OCI-M2 (cell line): ENCODE data around the gene HMGXB4.

Experiments used
- DNase-seq: peaks from one replicate; lab custom pipeline; 2025; ENCODE audit not compliant: unreplicated experiment; lab: John Stamatoyannopoulos, UW

Gene HMGXB4

DNA sequence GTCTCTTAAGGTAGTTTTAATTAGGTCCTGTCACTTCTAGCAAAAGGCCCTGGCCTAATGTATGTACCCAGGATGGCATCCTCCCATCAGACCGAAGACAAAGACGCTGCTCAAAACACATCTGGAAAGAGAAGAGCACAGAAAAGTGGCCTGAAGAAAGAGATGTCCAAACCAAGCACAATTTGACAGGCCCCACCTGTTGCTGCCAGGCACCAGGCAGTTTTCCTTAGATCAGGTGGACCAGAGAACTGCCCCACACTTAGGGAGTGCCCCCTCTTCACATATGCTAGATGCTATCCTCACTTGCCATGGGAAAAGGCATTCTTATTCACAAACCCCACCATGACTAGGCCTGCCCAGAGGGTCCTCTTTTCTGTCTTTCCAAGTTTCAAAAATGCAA, 3.3 kb upstream of the HMGXB4 start:
- DNase-seq, result no peak

DNA sequence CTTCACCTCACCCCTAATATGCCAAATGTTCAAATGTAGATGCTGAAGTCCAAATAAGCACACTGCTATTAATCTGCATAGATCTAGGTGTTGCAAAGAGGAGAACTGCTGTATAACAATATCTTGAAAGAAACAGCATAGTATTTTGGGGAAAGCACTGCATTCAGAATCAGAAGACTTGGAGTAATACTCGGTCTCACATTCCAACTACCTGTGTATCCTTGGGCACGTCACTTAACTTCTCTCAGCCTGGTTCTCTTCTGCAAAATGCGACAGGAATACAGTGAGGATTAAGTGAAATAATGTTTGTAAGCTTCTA, 332 bp upstream of the HMGXB4 start:
- DNase-seq, result no peak

DNA sequence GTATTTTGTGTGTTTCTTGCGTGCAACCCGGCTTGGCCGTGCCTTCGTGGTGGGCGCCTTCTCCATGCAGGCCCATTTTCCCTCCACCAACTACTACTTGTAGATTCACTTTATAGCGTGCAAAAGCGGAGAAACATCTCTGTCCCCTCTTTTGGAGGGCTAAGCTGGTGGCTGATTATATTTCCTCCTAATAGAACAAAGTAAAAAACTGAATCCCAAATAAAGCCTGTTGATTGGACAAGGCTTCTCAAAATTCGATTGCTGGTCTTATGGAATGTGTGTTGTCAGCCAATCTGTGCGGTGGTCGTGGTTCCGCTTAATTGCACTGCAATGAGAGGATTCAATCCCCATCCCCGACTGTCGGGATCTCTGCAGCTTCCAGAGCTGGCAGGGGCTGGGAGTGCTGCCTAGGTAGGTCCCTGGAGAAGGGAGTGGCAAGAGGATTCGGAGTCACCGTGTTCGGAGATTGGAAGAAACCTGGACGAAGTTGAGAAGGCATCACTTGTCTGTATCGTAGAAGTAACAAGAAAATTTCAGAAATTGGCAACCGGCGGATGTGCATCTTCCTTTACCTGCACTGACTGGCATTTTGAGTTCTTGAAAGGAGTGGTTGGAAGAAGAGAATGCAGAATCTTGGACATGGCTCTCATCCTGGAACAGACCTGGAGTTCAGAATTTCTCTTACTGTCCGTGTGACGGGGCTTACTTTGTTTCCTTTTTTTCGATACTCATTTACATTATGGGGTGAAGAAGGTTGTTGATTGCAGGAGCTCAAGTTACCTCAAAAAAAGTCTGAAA, 1.1 kb downstream of the HMGXB4 start:
- DNase-seq, result no peak

DNA sequence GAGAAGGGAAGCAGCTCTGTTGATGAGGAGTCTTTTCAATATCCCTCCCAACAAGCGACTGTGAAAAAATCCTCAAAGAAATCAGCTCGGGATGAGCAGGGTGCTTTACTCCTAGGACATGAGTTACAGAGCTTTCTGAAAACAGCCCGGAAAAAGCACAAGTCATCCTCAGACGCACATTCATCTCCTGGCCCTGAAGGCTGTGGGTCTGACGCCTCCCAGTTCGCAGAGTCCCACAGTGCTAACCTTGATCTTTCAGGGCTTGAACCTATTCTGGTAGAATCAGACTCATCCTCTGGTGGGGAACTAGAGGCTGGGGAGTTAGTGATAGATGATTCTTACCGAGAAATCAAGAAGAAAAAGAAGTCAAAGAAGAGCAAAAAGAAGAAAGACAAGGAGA, 7.7 kb downstream of the HMGXB4 start:
- DNase-seq, result no peak

DNA sequence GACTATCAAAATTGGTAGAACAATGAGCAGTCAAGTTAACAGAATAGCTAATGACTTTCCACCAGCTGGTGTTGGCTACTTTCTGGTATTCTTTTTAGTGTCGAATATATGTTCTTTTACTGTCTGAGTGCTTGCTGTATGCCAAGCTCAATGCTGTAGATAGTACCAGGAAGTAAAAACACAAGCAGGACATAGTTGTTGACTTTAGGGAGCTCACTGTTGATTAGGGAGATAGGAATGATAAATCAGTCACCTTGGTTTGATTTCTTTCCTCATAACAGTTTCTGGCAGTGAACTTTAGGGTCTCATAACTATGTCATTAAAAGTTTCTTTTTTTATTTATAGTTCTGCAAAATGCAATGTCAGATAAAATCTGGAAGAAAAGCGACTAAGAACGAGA, 9.0 kb downstream of the HMGXB4 start:
- no peak for DNase-seq

DNA sequence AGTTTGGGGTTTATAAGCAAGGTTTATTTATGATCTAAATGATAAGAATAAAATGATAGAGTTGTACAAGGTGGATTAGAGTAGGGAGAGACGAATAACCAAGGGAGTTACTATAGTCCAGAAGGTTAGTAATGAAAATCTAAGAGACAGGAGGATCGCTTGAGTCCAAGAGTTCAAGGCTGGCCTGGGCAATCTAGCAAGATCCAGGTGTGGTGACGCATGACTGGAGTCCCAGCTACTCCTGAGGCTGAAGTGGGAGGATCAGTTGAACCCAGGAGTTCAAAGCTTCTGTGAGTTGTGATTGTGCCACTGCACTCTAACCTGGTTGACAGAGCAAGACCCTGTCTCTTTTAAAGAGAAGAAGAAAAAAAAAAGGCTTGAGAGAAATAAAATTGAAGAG, 12.3 kb downstream of the HMGXB4 start:
- no peak for DNase-seq

DNA sequence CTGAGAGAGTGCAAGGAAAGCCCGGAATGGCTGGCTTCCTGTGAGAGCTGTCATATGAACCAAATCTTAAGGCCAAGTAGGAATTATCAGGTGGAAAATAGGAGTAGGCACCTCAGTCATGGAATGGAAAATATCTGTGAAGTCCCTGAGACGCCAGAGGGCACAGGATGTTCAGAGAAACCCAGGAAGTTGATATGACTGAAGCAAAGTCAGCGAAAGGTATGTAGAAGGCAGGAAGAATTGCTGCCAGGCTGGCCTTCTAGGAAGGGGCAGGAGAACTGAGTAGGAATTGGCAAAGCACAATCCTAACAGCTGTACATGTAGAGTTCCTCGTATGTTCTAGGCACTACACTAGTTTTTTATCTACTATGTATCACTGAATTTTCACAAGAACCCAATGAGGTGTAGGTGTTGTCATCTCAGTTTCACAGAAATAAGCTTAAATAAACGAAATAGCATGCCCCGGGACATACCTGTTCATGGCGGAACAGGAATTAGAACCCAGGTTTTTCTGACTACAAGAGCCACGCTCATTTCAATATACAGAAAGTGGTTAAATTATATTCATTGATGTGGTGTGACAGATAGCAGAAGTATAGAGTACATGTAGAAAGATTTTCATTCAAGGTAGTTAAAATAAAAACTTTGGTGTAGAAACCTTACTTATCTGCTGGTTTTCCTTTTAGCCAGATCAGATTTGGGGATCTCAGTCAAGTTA, 17.0 kb downstream of the HMGXB4 start:
- no peak for DNase-seq

DNA sequence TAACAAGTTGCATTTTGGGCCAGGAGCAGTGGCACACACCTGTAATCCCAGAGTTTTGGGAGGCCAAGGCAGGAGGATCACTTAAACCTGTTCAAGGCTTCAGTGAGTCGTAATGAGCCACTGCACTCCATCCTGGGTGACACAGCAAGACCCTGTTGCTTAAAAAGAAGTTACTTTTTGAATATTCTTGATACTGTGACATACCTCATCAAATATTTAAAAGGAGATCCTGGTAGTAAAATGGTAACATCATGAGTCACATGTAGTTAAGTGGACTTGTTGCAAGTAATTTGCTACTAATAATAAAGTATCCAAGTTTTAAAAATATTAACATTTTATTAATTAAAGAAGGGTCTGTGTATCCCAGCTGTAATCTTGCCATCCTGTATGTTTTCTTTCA, 18.3 kb downstream of the HMGXB4 start:
- no peak for DNase-seq

DNA sequence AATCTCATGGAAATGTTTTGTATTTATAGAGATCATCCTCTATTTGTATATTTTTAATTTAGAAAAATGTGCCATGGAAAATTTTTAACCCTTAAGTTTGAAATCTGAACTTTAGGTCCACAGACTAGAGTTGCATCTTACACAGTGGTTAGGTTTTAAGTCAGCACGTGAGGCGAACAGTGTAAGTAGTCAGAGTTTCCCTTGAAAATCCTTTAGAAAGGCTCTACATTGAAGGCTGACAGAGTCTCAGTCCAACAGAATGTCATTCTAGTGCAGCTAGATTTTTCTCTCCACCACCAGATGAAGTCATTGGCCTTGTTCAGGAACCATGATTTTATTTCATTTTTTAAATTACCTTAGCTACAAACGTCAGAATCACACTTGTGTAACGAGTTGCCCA, 18.7 kb downstream of the HMGXB4 start:
- DNase-seq, result no peak

DNA sequence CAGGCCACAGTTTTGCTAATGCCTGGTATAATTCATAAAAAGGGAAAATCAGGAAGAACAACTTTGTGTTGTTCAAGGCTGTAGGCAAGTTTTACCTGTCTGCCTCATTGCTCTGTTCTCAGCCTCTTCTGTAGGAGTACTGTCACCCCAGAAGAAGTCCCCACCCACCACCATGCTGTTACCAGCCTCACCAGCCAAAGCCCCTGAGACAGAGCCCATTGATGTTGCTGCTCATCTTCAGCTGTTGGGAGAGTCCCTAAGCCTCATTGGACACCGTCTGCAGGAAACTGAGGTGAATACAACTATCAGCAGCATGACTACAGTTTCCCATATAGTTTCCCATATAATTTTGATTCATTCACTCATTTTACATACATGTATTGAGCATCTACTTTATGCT, 30.8 kb downstream of the HMGXB4 start:
- no peak for DNase-seq

DNA sequence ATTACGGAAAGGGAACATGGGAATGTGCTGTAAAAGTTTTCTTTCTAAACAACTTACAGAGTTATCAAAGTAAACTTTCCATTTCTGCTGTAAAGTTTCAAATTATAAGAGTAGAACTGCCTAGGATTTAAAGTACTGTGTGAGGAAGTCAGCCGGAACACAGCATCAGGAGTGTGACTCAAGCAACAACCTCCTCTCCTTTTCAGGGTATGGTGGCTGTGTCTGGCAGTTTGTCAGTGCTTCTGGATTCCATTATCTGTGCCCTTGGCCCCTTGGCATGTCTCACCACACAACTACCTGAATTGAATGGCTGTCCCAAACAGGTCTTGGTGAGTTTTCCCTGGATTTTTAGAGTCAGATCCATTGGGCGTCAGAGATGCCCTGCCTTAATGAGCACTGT, 35.5 kb downstream of the HMGXB4 start:
- DNase-seq, result no peak

DNA sequence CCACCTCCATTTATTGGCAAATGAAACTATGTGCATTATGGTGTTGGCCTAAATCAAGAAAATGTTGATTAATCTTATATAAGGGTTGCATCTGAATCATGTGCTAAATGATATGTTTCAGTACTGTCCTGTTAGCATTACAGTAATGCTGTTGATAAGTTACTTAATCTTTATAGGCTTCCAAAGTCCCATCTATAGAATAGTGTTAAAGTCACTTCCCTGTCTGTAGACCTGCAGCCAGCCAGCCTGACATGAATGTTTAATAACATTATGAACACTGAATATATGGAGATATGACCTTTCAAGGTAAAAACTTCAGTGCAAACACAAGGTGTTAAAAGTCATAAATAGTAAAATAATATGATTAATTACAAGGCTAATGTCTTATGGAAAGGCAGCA, 38.8 kb downstream of the HMGXB4 start:
- no peak for DNase-seq

DNA sequence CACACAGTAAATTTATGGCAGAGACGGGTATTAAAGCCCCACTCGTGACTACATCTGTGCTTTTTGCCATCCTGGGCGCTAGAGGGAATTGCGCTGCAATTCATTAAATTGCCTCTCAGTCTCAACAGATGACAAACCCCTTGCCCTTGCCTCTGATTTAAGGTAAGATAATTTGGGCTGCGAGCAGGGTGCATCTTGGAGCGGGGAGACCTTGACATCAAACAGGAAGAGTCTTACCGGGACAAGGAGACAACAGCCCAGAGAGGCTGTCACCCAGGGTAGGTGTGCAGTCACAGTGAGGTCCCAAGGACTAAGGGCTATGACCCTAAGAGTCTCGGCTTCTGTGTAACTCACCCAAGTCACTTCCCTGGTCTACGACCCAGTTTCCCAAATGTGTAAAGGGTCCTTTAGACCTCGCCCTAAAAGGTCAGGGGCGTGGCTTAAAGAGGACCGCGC, 42.0 kb downstream of the HMGXB4 start:
- DNase-seq, result no peak

DNA sequence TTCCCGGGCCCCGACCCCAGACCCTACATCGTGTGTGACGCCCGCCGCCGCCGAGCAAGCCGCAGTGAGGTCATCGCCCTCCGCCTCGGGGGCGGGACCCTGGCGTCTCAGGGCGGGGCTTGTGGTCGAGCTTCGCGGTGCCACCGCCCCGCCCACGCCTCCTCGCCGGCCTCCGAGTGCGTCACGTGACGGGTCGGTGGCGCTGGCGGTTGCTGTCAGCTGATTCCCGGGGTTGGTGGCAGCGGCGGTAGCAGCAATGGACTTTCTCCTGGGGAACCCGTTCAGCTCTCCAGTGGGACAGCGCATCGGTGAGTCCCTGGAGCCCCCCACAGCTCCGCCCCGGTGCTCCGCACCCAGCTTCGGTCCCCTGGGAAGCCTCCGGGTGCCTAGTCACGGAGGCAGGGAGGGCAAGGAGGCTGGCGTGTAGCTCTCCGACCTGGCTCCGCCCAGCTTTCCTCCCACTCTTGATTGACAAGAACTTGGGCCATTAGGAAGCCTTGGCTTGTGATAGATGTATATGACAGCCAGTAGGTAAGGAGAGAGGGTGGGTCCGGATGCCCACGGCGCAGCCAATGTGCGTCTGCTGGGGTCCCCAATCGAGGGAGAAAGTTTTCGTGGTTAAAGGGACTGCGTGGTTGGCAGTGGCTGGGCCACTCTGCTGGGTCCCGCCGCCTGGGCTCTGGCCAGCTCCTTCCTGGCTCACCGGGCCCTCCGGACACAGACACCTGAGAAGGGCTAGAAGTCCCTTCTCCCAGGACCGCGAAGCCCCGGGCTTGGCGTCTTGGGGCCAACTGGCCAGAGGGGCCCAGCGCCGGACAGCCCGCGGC, 42.6 kb downstream of the HMGXB4 start, which contains the start of gene TOM1:
Gene TOM1 (plus strand): TSS at position 222 of the 827 bp plus-strand sequence. CDS start 35 bp downstream, at position 257.
- DNase-seq, result peak; percentile 81

DNA sequence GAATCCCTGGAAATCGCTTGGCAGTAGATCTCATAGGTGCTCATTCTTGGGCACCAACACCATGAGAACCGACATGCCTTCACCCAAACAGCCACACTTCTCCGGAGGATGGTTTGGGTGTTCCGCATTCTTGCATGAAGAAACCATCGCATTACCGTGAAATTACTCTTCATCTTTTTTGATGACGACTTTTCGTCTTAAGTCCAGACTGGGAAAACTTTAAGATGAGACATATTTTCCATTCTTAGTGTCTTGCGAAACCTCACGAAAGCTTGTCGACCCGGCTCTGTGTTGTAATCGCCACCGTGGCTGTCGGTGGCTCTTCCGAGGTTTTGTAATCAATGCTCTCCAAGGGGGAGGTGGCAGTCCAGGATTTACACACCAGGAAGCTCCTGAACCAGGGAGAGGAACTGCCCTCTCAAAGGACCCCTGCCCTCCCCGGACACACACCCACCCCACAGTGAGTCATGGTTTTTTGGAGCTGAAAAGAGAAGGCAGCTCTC, 44.1 kb downstream of the HMGXB4 start:
- no peak for DNase-seq

DNA sequence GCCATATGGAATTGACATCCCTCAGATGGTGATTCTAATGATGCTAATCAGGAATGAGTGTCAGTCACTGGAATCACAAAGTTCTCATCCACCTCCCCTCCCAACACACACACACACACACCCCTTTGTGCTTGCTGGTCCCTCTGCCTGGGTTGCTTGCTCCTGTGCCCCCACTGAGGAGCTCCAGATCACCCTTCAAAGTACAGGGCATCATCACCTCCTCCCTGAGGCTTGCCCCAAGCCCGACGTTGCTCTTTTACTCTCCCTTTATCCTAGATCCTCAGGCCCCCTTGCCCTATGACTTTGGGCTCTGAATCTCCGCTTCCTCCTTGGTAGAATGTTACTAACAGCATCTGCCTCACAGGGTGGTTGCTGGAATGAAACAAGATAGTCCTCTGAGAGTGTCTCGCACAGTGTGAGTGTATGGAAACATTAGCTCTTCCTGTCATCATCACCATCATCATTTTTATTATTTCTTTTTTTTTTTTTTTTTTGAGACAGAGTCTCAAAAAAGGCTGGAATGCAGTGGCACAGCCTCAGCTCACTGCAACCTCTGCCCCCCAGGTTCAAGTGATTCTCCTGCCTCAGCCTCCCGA, 45.8 kb downstream of the HMGXB4 start:
- no peak for DNase-seq

DNA sequence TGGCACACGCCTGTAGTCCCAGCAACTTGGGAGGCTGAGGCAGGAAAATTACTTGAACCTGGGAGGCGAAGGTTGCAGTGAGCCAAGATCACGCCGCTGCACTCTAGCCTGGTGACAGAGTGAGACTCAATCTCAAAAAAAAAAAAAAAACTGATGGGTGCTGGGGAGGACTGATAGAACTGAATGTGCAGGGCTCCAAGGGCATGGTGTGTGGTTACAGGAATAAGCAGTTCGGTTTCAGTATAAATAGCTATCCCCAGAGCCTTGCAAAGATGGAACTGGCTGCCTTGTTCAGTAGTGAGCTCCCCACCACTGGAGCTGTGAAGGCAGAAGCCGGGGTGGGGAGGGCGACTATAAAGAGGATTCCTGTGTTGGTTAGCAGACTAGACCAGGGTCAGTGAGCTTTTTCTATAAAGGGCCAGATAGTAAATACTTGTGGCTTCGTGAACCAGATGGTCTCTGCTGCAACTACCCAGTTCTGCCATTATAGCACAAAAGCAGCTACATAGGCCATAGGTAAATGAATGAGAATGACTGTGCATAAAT, 48.3 kb downstream of the HMGXB4 start:
- DNase-seq, result no peak

DNA sequence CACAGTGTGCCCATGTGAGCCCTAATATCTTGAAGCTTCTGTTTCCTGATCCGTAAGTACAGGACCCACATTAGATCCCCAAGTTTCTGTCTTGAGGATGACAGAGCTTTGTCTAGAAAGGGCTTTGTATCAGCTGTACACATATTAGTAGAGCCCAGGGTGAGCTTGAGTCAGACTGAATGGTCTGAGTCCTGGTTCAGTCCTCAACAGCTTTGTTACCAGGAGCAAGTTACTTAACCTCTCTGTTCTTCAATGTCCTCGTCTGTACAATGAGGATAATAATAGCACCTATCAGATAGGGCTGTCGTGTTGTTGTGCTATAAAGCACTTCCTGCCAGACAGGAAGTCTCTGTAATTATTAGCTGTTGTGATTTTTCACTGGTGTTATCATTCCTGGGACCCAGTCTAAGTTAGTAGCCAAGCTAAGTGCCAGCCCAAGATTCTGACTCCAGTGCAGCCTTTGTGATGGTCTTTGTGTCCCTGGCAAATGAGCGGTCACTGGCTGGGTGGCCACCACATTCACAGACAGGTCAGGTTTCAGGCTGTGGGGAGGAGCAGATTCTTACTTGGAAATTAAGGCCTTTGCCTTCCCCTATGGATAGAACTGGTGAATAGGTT, 49.2 kb downstream of the HMGXB4 start:
- no peak for DNase-seq

DNA sequence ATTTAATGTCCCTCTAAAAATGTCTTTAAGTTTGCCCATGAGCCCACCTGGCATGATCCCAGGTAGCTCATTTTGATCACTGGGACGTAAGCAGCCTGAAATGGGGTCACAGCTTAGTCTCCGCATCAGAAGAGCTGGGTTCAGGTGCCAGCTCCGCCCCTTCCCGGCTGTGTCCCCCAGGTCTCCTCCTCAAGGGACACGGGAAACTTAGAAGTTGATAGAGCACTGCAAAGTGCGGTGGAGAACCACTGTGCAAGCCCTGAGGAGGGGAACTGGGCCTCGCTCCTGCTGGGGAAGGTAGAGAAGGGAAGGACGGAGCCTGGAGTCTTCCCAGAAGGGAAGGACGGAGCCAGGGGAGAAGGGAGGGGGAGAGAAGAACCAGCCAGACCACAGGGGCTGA, 50.1 kb downstream of the HMGXB4 start:
- DNase-seq, result no peak

DNA sequence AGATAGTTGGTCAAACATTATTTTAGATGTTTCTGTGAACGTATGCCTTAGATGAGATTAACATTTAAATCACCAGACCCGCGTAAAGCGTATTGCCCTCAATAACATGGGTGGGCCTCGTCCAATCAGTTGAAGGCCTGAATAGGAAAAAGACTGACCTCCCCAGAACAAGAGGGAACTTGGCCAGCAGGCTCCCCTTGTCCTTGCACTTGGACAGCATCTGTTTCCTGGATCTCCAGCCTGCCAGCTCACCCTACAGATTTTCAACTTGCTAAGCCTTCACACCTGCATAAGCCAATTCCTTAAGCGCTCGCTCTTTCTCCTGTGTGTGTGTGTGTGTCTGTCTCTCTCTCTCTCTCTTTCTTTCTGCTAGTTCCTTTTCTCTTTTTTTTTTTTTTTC, 50.6 kb downstream of the HMGXB4 start:
- no peak for DNase-seq
